ENCODE data around the gene CFAP100.

DNA sequence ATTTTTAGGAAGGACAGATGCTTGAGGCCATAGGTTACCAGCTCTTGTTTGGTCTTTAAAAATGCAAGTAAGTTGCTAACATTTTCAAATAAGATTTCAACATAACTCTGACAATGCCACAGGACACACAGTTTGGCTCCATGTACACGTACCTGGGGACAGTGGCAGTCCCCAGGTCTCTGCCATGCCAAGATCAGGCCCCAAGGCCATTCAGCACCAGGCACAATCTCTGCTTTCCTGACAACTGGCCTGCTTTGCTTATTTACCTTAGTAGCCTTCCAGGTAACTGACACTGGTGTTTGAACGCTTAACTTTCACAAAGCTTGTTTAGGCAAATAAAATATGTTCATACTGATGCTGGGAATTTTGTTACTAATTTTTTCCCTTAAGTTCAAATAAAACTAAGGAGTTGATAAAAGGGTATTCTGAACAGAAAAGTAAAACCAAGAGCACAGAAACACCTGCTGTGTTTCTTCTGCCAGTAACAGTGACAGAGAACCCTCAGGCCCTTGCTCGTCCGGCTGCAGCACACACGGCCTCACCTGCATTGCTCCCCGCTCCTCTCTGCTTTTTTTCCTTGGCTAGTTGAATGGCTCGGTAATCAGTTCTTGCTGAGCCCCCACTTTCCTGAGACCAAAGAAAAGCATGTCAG is 64.5 kb downstream of the CFAP100 start:
- TF ChIP-seq, protein P1, sequence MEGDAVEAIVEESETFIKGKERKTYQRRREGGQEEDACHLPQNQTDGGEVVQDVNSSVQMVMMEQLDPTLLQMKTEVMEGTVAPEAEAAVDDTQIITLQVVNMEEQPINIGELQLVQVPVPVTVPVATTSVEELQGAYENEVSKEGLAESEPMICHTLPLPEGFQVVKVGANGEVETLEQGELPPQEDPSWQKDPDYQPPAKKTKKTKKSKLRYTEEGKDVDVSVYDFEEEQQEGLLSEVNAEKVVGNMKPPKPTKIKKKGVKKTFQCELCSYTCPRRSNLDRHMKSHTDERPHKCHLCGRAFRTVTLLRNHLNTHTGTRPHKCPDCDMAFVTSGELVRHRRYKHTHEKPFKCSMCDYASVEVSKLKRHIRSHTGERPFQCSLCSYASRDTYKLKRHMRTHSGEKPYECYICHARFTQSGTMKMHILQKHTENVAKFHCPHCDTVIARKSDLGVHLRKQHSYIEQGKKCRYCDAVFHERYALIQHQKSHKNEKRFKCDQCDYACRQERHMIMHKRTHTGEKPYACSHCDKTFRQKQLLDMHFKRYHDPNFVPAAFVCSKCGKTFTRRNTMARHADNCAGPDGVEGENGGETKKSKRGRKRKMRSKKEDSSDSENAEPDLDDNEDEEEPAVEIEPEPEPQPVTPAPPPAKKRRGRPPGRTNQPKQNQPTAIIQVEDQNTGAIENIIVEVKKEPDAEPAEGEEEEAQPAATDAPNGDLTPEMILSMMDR (IDR thresholded peaks at IDR 0.05) = no peak
- no peak for TF ChIP-seq POLR2AphosphoS5 (IDR thresholded peaks at IDR 0.05)
- TF ChIP-seq POLR2A (IDR thresholded peaks at IDR 0.05) = no peak
- no peak for TF ChIP-seq EP300 (IDR thresholded peaks at IDR 0.05; ENCODE audit: low read depth)

Data from transverse colon (tissue), 4 donors.